ENCODE data around the gene CPB2. TPM values are rescaled to one million over a fixed set of nuclear protein-coding genes. Genes with fewer than 3 reads are reported as not detected.

CPB2 gene
- total RNA-seq, 4 donors from 2014 or later: 0.42 to 1.4 TPM; not detected in 2

- Histone ChIP-seq H3K4me1 (no peaks in the 10 kb centered on the region), H3K36me3 (no peaks in the 10 kb centered on the region), H3K4me3 (no peak overlapping the region), H3K27me3 (no peaks in the 10 kb centered on the region), H3K27ac (no peak overlapping the region), H3K9me3 (no peaks in the 10 kb centered on the region)
- no peak for DNase-seq
- ATAC-seq: no peak
- intact Hi-C loops (cut with DNase I; ENCODE audit: low total_unique reads) (no loop called here), in situ Hi-C loops (cut with MboI; ENCODE audit: low sequenced_read_pairs in 4 of 4) (no loop called here)
- TF ChIP-seq CTCF (IDR thresholded peaks at IDR 0.05 in 4 of 5, conservative IDR thresholded peaks at IDR 0.05 in 1 of 5): no peak
- no peak for TF ChIP-seq POLR2A (IDR thresholded peaks at IDR 0.05)
Measured at GRCh38 chr13:46075811-46076210, 29.0 kb downstream of the CPB2 start.

GRCh38 chr13:46071590-46072249, 33.1 kb downstream of the CPB2 start:
- no peaks in the 10 kb centered on the region for H3K36me3 ChIP-seq
- no peak overlapping the region for H3K27ac ChIP-seq
- H3K4me3 ChIP-seq: no peak overlapping the region
- in situ Hi-C loops (cut with MboI; ENCODE audit: low sequenced_read_pairs in 4 of 4) (no loop called here), intact Hi-C loops (cut with DNase I; ENCODE audit: low total_unique reads) (no loop called here)
- TF ChIP-seq CTCF (IDR thresholded peaks at IDR 0.05 in 4 of 5, conservative IDR thresholded peaks at IDR 0.05 in 1 of 5) (no peak), POLR2A (IDR thresholded peaks at IDR 0.05) (no peak)
- H3K9me3 ChIP-seq: no peaks in the 10 kb centered on the region
- H3K27me3 ChIP-seq: no peaks in the 10 kb centered on the region
- no peaks in the 10 kb centered on the region for H3K4me1 ChIP-seq
- ATAC-seq: no peak
- no peak for DNase-seq

- no peak overlapping the region for H3K4me3 ChIP-seq
- no peak for TF ChIP-seq POLR2A (IDR thresholded peaks at IDR 0.05)
- no peak for TF ChIP-seq CTCF (IDR thresholded peaks at IDR 0.05 in 4 of 5, conservative IDR thresholded peaks at IDR 0.05 in 1 of 5)
- no peaks in the 10 kb centered on the region for H3K36me3 ChIP-seq
- intact Hi-C loops (cut with DNase I; ENCODE audit: low total_unique reads) (no loop called here), in situ Hi-C loops (cut with MboI; ENCODE audit: low sequenced_read_pairs in 4 of 4) (no loop called here)
- no peaks in the 10 kb centered on the region for H3K9me3 ChIP-seq
- ATAC-seq: no peak
- H3K27ac ChIP-seq: no peak overlapping the region
- no peak for DNase-seq
- H3K4me1 ChIP-seq: no peaks in the 10 kb centered on the region
- no peaks in the 10 kb centered on the region for H3K27me3 ChIP-seq
Measured at GRCh38 chr13:46063292-46063691, 41.5 kb downstream of the CPB2 start.

GRCh38 chr13:46062185-46062584, 42.6 kb downstream of the CPB2 start:
- Histone ChIP-seq H3K9me3 (no peaks in the 10 kb centered on the region), H3K4me1 (no peaks in the 10 kb centered on the region), H3K36me3 (no peaks in the 10 kb centered on the region), H3K27ac (no peak overlapping the region), H3K27me3 (no peaks in the 10 kb centered on the region), H3K4me3 (no peak overlapping the region)
- TF ChIP-seq CTCF (IDR thresholded peaks at IDR 0.05 in 4 of 5, conservative IDR thresholded peaks at IDR 0.05 in 1 of 5) (no peak), POLR2A (IDR thresholded peaks at IDR 0.05) (no peak)
- no peak for DNase-seq
- ATAC-seq: no peak
- intact Hi-C loops (cut with DNase I; ENCODE audit: low total_unique reads) (no loop called here), in situ Hi-C loops (cut with MboI; ENCODE audit: low sequenced_read_pairs in 4 of 4) (no loop called here)

GRCh38 chr13:46059405-46059804, 45.4 kb downstream of the CPB2 start:
- Histone ChIP-seq H3K4me3 (no peak overlapping the region), H3K9me3 (no peaks in the 10 kb centered on the region), H3K27me3 (no peaks in the 10 kb centered on the region), H3K36me3 (no peaks in the 10 kb centered on the region), H3K27ac (no peak overlapping the region), H3K4me1 (no peaks in the 10 kb centered on the region)
- intact Hi-C loops (cut with DNase I; ENCODE audit: low total_unique reads) (no loop called here), in situ Hi-C loops (cut with MboI; ENCODE audit: low sequenced_read_pairs in 4 of 4) (no loop called here)
- no peak for ATAC-seq
- TF ChIP-seq POLR2A (IDR thresholded peaks at IDR 0.05): no peak
- no peak for TF ChIP-seq CTCF (IDR thresholded peaks at IDR 0.05 in 4 of 5, conservative IDR thresholded peaks at IDR 0.05 in 1 of 5)
- DNase-seq: no peak
